ENCODE results near the gene MSI2.

DNA sequence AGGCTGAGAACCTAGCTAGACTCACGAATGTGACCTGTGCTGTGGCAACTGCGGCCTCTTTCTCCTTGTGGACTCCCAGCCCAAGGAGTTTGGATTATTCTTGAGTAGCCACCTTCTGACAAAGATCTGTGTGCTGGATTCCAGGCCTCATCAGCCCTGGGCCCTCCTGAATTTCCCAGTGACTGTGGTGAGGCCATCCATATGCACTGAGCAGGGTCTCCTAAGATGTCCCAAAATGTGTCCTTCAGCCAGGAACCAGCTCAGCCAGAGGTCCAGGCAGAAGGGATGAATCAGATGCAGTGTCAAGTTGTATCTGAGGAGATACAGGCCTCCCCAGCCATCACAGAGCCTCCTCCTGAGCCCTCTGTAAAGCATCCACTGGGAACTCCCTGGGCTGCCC is 364.3 kb downstream of the MSI2 start:
- TF ChIP-seq CTCF (IDR thresholded peaks at IDR 0.05) (no peak), POLR2AphosphoS5 (IDR thresholded peaks at IDR 0.05) (no peak)

Measured in gastroesophageal sphincter (tissue), 3 donors.